HG02588 (cell line): Measurements from ENCODE around the gene USP24.
"Not testable (repeated sequence)": the region's sequence is repeated elsewhere in the genome, so short reads cannot be mapped to it uniquely, and the experiment has no call there.

Experiments
- ATAC-seq: cut with Tn5 transposase; IDR thresholded peaks from one replicate; pipeline ENCODE4 v1.9.1; 2021; ENCODE audit warnings: mild to moderate bottlenecking, moderate library complexity; ENCODE audit not compliant: unreplicated experiment

The USP24 gene

GRCh38 chr1:55232448-55233144 lies 17.4 kb upstream of the USP24 start:
- no peak for ATAC-seq

- no peak for ATAC-seq
Observed at GRCh38 chr1:55231745-55232144, 16.6 kb upstream of the USP24 start.

- ATAC-seq = no peak
Observed at GRCh38 chr1:55230659-55231058, 15.5 kb upstream of the USP24 start.

GRCh38 chr1:55229726-55230125 lies 14.6 kb upstream of the USP24 start:
- not testable (repeated sequence) for ATAC-seq

- no peak for ATAC-seq
Observed at GRCh38 chr1:55225228-55225627, 10.1 kb upstream of the USP24 start.

- ATAC-seq = no peak
Observed at GRCh38 chr1:55224729-55225128, 9.6 kb upstream of the USP24 start.

GRCh38 chr1:55222152-55222551 lies 7.0 kb upstream of the USP24 start:
- no peak for ATAC-seq

- no peak for ATAC-seq
Observed at GRCh38 chr1:55217226-55217986, 2.2 kb upstream of the USP24 start.

- no peak for ATAC-seq
Observed at GRCh38 chr1:55216096-55216495, 932 bp upstream of the USP24 start.

GRCh38 chr1:55214934-55215193 lies 300 bp downstream of the USP24 start:
- ATAC-seq = peak; percentile 19

GRCh38 chr1:55214212-55214933 lies 791 bp downstream of the USP24 start:
- peak; percentile 29 for ATAC-seq

GRCh38 chr1:55213885-55214211 lies 1.3 kb downstream of the USP24 start:
- no peak for ATAC-seq

- no peak for ATAC-seq
Observed at GRCh38 chr1:55213151-55213884, 1.8 kb downstream of the USP24 start.

- ATAC-seq = no peak
Observed at GRCh38 chr1:55212349-55213150, 2.6 kb downstream of the USP24 start.

- ATAC-seq = no peak
Observed at GRCh38 chr1:55211863-55212262, 3.3 kb downstream of the USP24 start.

GRCh38 chr1:55210990-55211801 lies 4.0 kb downstream of the USP24 start:
- no peak for ATAC-seq

- no peak for ATAC-seq
Observed at GRCh38 chr1:55209247-55209646, 5.9 kb downstream of the USP24 start.

- ATAC-seq = no peak
Observed at GRCh38 chr1:55206210-55206609, 9.0 kb downstream of the USP24 start.

GRCh38 chr1:55204997-55205396 lies 10.2 kb downstream of the USP24 start:
- peak; percentile 92 for ATAC-seq

GRCh38 chr1:55203064-55203463 lies 12.1 kb downstream of the USP24 start:
- ATAC-seq = no peak
